K562 (cell line): Measurements from ENCODE around the gene SYNGR3. TPM values are rescaled to one million over a fixed set of nuclear protein-coding genes. Genes with fewer than 3 reads are reported as not detected.

Source experiments
- CHCHD3 ChIP-seq: fragments of 250-450 bp; sonication (Bioruptor Pico); IDR thresholded peaks from 2 replicates; pipeline ENCODE4 v2.1.2; 2022; ENCODE audit warnings: mild to moderate bottlenecking
- CHD4 ChIP-seq: fragments of 200-600 bp; sonication (generic); IDR thresholded peaks from 3 replicates; pipeline ENCODE4 v1.6.1; 2012; ENCODE audit warnings: low read depth, mild to moderate bottlenecking, mixed read lengths, low read length, inconsistent platforms; ENCODE audit not compliant: insufficient read depth, insufficient replicate concordance, poor library complexity, severe bottlenecking
- E2F1 ChIP-seq: sonication (generic); formaldehyde crosslinking; IDR thresholded peaks from 2 replicates; pipeline ENCODE4 v1.8.1; 2023; ENCODE audit warnings: mild to moderate bottlenecking, missing genetic modification reagents, moderate library complexity
- ETS1 ChIP-seq: conservative IDR thresholded peaks from 2 replicates; pipeline ENCODE4 v1.6.1; 2011; ENCODE audit warnings: low read depth, mild to moderate bottlenecking, low read length; ENCODE audit not compliant: control insufficient read depth
- GABPA ChIP-seq: fragments of 200-800 bp; sonication (Bioruptor generic); conservative IDR thresholded peaks from 2 replicates; pipeline ENCODE4 v1.6.1; 2016; ENCODE audit warnings: low read depth, missing genetic modification characterization, missing compliant biosample characterization
- GABPB1 ChIP-seq: sonication (generic); formaldehyde crosslinking; IDR thresholded peaks from 2 replicates; pipeline ENCODE4 v1.8.0; 2022; ENCODE audit warnings: mild to moderate bottlenecking, missing genetic modification reagents
- HNRNPLL ChIP-seq: fragments of 200-400 bp; formaldehyde crosslinking; IDR thresholded peaks from 2 replicates; pipeline ENCODE4 v1.6.1; 2017; ENCODE audit warnings: low read length, low read depth, mild to moderate bottlenecking; ENCODE audit not compliant: poor library complexity, severe bottlenecking
- MBD2 ChIP-seq: sonication (generic); IDR thresholded peaks from 2 replicates; pipeline ENCODE4 v1.6.1; 2016; ENCODE audit warnings: low read depth, borderline replicate concordance
- NRF1 ChIP-seq, 2 experiments: fragments of 450-650 bp; IDR thresholded peaks in 1 of 2; conservative IDR thresholded peaks in 1 of 2; 2 replicates each; pipeline ENCODE4 v1.6.1; 2014; ENCODE audit warnings: mild to moderate bottlenecking in 2 of 2
- PHF20 ChIP-seq: fragments of 450-650 bp; IDR thresholded peaks from 2 replicates; pipeline ENCODE4 v1.6.1; 2018; ENCODE audit not compliant: partially characterized antibody
- RB1 ChIP-seq: fragments of 450-650 bp; IDR thresholded peaks from 2 replicates; pipeline ENCODE4 v1.6.1; 2017; ENCODE audit warnings: low read depth, mild to moderate bottlenecking
- TEAD1 ChIP-seq, 2 experiments: fragments of 450-650 bp in 1 of 2; sonication (generic) in 1 of 2; formaldehyde crosslinking; IDR thresholded peaks; 2 replicates each; pipeline versions ENCODE4 v1.4.0 to v1.8.0; 2020 to 2022; ENCODE audit warnings: mild to moderate bottlenecking in 2 of 2, missing genetic modification reagents in 1 of 2
- ZBTB33 ChIP-seq: sonication (generic); formaldehyde crosslinking; IDR thresholded peaks from 2 replicates; pipeline ENCODE4 v1.8.1; 2023; ENCODE audit warnings: mild to moderate bottlenecking, missing genetic modification reagents
- ZNF121 ChIP-seq: sonication (generic); formaldehyde crosslinking; conservative IDR thresholded peaks from 2 replicates; pipeline ENCODE4 v1.8.0; 2022; ENCODE audit warnings: missing genetic modification reagents
- ZNF609 ChIP-seq: sonication (generic); formaldehyde crosslinking; IDR thresholded peaks from 2 replicates; pipeline ENCODE4 v1.8.1; 2023; ENCODE audit warnings: missing genetic modification reagents, mild to moderate bottlenecking, borderline replicate concordance
- ZZZ3 ChIP-seq: fragments of 450-650 bp; IDR thresholded peaks from 2 replicates; pipeline ENCODE4 v1.6.1; 2016; ENCODE audit warnings: antibody characterized with exemption, mild to moderate bottlenecking, moderate library complexity
- polyA plus RNA-seq, 8 experiments: library from polyadenylated mRNA; depleted of rRNA in 4 of 8; stranded (reverse) in 5 of 8; unstranded in 3 of 8; fragments of >200 nt; fragmentation: Nextera tagmentation in 2 of 8; fragmentation: Illumina TruSeq in 1 of 8; extraction: Ambion mirVana in 2 of 8; extraction: Trizol in 1 of 8; gene quantifications; 2 replicates each; pipeline versions ENCODE4 v1.2.1 to v1.2.3, GENCODE V29; 2011 to 2014; ENCODE audit warnings: inconsistent platforms in 1 of 8, missing spikeins in 1 of 8
- total RNA-seq, 7 experiments: library from RNA; depleted of rRNA in 6 of 7; stranded (reverse); fragments of >200 nt in 6 of 7; fragmentation: Illumina TruSeq in 2 of 7; extraction: Trizol in 2 of 7; gene quantifications; 2 replicates each; pipeline versions ENCODE4 v1.2.1 to v1.2.3, GENCODE V29; 2011 to 2021; ENCODE audit warnings: low replicate concordance in 1 of 7

SYNGR3 gene
- total and polyA plus RNA-seq, 9 of the 15 experiments (the other 6 are each of a cell fraction or from before 2014, with no cell fraction given) = 3.7 to 69.2 (median 36.3) TPM

- TF ChIP-seq NRF1 (conservative IDR thresholded peaks at IDR 0.05 in 1 of 2, IDR thresholded peaks at IDR 0.05 in 1 of 2) (peak; percentile 72 to 77), PHF20 (no peak), GABPB1 (CRISPR knock-in tag) (peak; percentile 71; the same call in 1 of the 2 replicates), GABPA (peak; percentile 47), ZNF121 (CRISPR knock-in tag) (no peak), MBD2 (peak; percentile 3; the same call in 1 of the 2 replicates), ZBTB33 (CRISPR knock-in tag) (peak; percentile 63), CHCHD3 (no peak), RB1 (peak; percentile 87), HNRNPLL (peak; percentile 44), TEAD1 (CRISPR knock-in tag; IDR thresholded peaks at IDR 0.05) (peak in 1 of 2 experiments; percentile 81; a peak in 1 of 4 replicates), ZZZ3 (no peak), ZNF609 (CRISPR knock-in tag) (0 out of 2 replicates have a peak, but pooled peaks have one; percentile 34), E2F1 (CRISPR knock-in tag) (peak; percentile 69), CHD4 (no peak), ETS1 (peak; percentile 34; the same call in 1 of the 2 replicates)
Observed at GRCh38 chr16:2023092-2024031, 33.6 kb downstream of the SYNGR3 start (continued).
